GM19468 (cell line): Measurements from ENCODE around the gene FHAD1.

Experiments used
- ATAC-seq: cut with Tn5 transposase; IDR thresholded peaks from one replicate; pipeline ENCODE4 v1.9.1; 2021; ENCODE audit warnings: mild to moderate bottlenecking, moderate library complexity, moderate number of reproducible peaks; ENCODE audit not compliant: unreplicated experiment; ENCODE audit errors: extremely low read depth

Gene FHAD1

DNA sequence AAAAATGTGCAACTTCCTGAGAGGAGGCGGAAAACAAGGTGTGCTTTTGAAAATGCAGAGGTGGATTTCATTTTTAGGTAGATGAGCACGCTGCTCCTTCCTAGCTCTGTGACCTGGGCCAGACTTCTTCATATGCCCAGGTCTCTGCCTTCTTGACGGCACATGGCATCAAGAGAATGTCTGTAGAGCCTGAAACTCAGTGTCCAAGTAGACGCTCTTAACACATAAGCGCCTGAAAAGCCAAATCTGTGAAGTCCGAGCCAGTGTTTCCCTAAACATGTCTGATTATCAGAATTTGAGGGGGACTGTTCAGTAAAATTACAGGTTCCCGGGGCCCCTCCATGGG, 25.7 kb downstream of the FHAD1 start:
- ATAC-seq = no peak

GRCh38 chr1:15273274-15273673, 26.3 kb downstream of the FHAD1 start:
- no peak for ATAC-seq

- no peak for ATAC-seq
Measured at GRCh38 chr1:15275921-15276683, 29.1 kb downstream of the FHAD1 start.

DNA sequence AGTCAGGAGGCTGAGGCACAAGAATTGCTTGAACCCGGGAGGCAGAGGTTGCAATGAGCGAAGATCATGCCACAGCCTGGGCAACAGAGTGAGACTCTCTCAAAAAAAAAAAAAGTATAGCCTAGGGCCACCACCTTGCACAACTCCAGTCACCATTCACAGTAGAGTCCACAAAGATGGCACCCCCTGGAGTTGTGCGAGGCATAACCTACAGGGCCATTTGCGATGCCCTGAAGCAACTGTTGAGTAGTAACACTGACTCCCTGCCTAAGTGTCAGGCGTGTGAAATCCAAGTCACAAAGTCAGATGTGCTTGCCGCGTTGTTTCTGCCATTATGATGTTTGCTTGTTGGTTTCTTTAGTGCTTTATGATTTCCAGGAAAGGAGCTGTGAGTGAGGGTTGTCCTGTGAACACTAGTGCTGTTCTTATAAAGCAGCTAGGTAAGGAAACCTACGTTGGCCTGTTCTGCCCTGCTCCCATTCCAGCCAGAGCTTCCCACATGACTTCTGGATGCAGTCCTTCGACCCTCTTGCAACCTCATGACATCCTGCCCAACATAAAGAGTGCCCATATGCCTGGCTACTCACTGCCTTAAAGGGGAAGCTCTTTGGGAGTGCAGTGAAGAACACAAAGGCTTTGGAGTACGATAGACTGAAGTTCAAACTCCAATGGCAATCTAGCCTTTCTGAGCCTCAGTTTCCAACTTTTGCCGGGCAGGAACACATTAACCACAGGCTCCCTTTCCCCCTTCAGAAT, 29.8 kb downstream of the FHAD1 start:
- ATAC-seq = no peak

DNA sequence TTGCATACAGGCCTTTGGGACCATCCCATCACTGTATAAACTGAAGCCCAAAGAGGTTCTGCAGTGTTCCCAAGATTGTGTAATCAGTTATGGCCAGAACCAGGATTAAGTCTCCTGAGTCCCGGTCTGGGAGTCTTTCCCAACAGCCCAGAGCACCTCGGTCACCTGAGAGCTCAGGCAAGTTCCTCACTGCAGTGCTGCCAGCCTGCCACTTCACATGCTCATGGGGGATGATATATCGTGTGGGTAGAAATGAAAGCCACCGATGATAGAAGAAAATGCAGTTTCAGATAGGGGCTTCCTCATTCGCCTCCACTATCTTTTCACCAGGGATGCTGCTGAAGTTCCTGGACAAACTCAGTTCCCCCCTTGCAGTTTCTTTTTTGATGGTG, 30.4 kb downstream of the FHAD1 start:
- no peak for ATAC-seq

DNA sequence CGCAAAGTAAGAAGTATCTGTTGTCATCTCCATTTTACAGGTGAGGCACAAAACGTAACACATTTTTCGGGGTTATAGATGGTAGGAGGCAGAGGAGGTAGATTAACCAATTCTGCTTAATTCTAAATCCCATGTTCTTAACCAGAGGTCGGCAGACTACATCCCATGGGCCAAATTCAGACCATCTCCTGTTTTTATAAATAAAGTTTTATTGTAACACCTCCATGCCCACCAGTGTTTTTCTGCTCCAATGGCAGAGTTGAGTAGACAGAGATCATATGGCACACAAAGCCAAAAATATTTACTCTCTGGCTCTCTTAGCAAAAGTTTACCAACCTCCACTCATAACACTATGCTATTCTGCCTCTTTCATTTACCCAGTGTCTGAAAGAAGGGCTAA, 30.9 kb downstream of the FHAD1 start:
- no peak for ATAC-seq

DNA sequence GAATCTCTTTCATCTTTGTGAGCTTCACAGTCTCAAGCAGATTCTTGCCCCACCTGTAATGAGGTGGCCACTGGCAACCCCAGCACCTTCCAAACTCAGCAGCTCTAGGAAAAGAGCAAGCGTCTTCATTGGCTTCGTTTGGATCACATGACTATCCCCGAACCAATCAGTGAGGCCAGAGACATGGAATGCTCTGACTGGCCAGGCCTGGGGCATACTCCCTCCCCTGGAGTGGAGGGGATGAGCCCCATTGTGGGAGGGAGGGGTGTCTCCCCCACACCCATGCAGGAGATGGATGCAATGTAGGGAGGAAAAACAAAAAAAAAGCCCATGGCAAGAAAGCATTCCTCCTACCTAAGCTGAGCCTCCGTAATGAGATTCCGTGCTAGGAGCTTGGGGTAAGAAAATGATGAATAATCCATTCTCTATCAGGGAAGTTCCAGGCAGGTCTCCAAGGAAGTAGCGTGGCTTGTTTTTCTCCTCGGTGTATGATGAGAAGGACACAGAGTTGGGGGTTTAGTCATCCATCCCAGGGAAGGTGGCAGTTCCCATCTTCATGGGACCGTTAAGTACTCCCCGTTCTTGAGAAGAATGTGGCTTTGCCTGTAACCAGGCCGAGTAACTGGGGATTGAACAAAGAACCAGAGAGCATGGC, 32.7 kb downstream of the FHAD1 start:
- ATAC-seq = no peak

GRCh38 chr1:15280416-15280815, 33.4 kb downstream of the FHAD1 start:
- ATAC-seq = no peak

DNA sequence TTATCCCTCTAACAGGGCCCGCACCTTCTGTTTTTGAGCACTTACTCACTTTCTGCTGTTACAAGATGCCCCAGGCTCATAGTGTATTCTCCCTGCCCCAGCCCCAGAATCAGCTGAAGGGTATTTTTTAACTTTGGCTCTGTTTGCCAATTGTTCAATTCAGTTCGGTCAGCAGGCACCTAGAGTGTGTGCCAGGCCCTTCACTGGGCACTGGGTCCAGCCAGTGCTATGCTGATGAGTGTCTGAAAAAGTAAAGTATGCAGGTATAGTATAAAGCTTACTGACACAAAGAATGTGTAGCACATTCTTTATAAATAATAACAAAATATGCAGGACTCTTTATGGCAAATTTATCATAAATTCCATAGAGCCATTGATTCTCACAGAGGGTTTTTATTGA, 35.0 kb downstream of the FHAD1 start:
- ATAC-seq = no peak

- no peak for ATAC-seq
Measured at GRCh38 chr1:15282810-15283474, 35.9 kb downstream of the FHAD1 start.

- no peak for ATAC-seq
Measured at GRCh38 chr1:15283526-15283925, 36.5 kb downstream of the FHAD1 start.

- no peak for ATAC-seq
Measured at GRCh38 chr1:15286452-15286851, 39.4 kb downstream of the FHAD1 start.

- no peak for ATAC-seq
Measured at GRCh38 chr1:15287035-15287979, 40.3 kb downstream of the FHAD1 start.

DNA sequence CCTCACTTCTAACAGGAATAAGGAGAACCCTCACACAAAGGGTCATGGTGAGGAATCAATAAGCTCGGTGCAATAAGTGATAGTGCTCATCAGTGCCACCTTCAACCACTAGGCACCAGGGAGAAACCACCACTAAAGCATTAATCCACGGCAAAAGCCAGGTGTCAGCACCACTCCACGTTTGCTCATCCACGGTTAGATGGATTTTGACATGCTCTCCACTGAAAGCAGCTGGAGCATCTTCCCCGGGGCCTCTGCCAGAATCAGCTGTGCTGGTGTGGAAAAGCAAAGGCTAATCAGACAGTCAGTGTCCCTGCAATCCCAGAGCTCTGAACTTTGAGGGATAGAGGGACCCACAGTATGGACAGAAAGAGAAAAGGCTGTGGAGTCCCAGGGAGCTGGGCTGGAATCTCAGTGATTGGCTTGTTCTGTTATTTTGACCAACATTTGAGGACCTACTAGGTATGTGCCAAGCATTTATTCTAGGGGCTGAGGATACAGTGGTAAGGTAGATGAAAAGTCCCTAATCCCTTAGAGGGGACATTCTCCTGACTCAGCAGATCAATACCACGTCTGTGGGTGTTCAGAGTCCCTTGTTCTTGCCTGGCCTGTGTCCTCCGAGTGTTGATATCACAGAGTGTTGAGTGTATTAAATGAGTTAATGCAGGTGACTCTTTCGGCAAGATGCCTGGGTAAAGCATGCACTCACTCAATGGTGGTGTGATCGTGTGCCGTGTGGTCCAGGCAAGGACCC, 41.3 kb downstream of the FHAD1 start:
- no peak for ATAC-seq

GRCh38 chr1:15289251-15289651, 42.2 kb downstream of the FHAD1 start:
- no peak for ATAC-seq

GRCh38 chr1:15290382-15290781, 43.4 kb downstream of the FHAD1 start:
- no peak for ATAC-seq

- no peak for ATAC-seq
Measured at GRCh38 chr1:15295696-15296095, 48.7 kb downstream of the FHAD1 start.

DNA sequence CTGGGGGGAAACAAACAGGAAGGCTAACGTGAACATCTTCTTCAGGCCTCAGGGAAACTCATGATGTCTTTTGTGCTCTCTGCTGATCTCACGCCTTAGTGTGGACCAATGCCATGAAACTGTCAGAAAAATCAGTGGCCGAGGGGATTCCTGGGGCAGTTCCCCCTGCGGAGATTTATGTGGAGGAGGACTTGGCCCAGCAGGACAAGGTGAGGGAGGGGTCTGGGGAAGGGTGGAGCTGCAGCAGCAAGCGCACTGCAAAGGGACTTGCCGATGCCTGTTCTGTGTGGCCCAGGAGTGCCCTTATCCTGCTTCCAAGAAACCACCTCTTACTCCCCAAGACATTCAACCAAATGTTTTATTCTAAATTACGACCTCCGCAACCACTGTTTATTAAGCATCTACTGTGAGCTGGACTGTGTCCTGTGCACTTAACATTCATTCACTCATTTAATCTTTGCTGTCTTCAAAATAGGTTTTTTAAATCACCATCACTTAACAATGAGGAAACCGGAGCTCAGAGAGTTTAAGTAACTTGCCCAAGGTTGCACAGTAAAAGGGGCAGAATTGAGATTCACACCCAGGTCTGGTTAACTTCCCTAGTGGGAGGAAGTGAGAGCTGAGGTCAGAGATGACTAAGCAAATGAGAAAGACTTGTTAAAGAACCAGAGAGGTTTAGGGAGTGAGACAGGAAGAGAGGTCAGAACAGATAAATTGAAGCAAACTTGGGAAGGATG, 49.7 kb downstream of the FHAD1 start:
- ATAC-seq = no peak
